Natural killer cell (primary cell): Measurements from ENCODE around the gene ZNF664. TPM values are rescaled to one million over a fixed set of nuclear protein-coding genes. Genes with fewer than 3 reads are reported as not detected.
A peak's percentile ranks its signal among the peaks of the same experiment; 100 is the strongest.

Experiments
- ATAC-seq, 3 donors: fragments of 150-1000 bp in 2 of 3; fragments of 200-7000 bp in 1 of 3; cut with Tn5 transposase; 1 replicate in 1 of 3; 2 replicates in 2 of 3; pipeline ENCODE4 v1.10.0; 2021; ENCODE audit warnings: mild to moderate bottlenecking in 2 of 3, moderate library complexity in 2 of 3
- DNase-seq, 2 donors: peaks; one replicate each; pipeline versions ENCODE4 v3.0.0 to v3.0.0-alpha.2; 2013 to 2021; ENCODE audit warnings: mixed read lengths in 1 of 2
- H3K27ac ChIP-seq: one replicate; pipeline ENCODE4 v1.5.1; 2013; ENCODE audit warnings: mild to moderate bottlenecking, low read length
- H3K27me3 ChIP-seq: one replicate; pipeline ENCODE4 v1.6.1; 2013; ENCODE audit warnings: low read length; ENCODE audit not compliant: control insufficient read depth, insufficient read depth
- H3K36me3 ChIP-seq: one replicate; pipeline ENCODE4 v1.6.1; 2013; ENCODE audit warnings: low read length; ENCODE audit not compliant: control insufficient read depth, insufficient read depth
- H3K4me1 ChIP-seq: one replicate; pipeline ENCODE4 v1.6.1; 2013; ENCODE audit warnings: low read length; ENCODE audit not compliant: control insufficient read depth, insufficient read depth
- H3K4me3 ChIP-seq: one replicate; pipeline ENCODE4 v1.5.1; 2013; ENCODE audit warnings: low read length
- H3K9me3 ChIP-seq: one replicate; pipeline ENCODE4 v1.6.1; 2013; ENCODE audit warnings: low read length; ENCODE audit not compliant: control insufficient read depth, insufficient read depth
- H3K27ac Mint-ChIP-seq, 2 donors: one replicate each; pipeline ENCODE4 v1.8.0; 2022; ENCODE audit warnings: mild to moderate bottlenecking in 2 of 2, mixed read lengths in 2 of 2, moderate library complexity in 1 of 2
- H3K27me3 Mint-ChIP-seq, 2 donors: one replicate each; pipeline ENCODE4 v1.8.0; 2022; ENCODE audit warnings: low read depth in 2 of 2, mixed read lengths in 2 of 2
- H3K36me3 Mint-ChIP-seq: one replicate; pipeline ENCODE4 v1.8.0; 2022; ENCODE audit warnings: mixed read lengths
- H3K4me1 Mint-ChIP-seq, 2 donors: one replicate each; pipeline ENCODE4 v1.8.0; 2022; ENCODE audit warnings: mixed read lengths in 2 of 2
- H3K4me3 Mint-ChIP-seq: one replicate; pipeline ENCODE4 v1.8.0; 2022; ENCODE audit warnings: mild to moderate bottlenecking, moderate library complexity, mixed read lengths
- H3K9me3 Mint-ChIP-seq, 2 donors: one replicate each; pipeline ENCODE4 v1.8.0; 2022; ENCODE audit warnings: mixed read lengths in 2 of 2
- WGBS: methylation state at CpG from one replicate; pipeline ENCODE4 v1.1.7; 2013; ENCODE audit warnings: missing lambda C conversion rate; ENCODE audit not compliant: insufficient coverage; 5-methylcytosine and 5-hydroxymethylcytosine counted together
- intact Hi-C: fragments of 100-400 bp; cut with micrococcal nuclease; formaldehyde crosslinking; loops from one replicate; pipeline ENCODE4 v1.14.2; 2022
- total RNA-seq, 4 donors: library from RNA; stranded (reverse); fragments of 120-200 nt in 1 of 4; gene quantifications; one replicate each; pipeline versions ENCODE4 v1.2.3 to v1.2.4, GENCODE V29; 2013 to 2022
- TF ChIP-seq, protein P1 (sequence below): fragments of 200-600 bp; IDR thresholded peaks from one replicate; pipeline ENCODE4 v1.8.0; 2022; ENCODE audit warnings: antibody characterized with exemption

Gene ZNF664
- total RNA-seq, 3 donors from 2014 or later (not counting 1 experiment from before 2014, with no cell fraction given): 36.0 to 47.3 (median 46.9) TPM

DNA sequence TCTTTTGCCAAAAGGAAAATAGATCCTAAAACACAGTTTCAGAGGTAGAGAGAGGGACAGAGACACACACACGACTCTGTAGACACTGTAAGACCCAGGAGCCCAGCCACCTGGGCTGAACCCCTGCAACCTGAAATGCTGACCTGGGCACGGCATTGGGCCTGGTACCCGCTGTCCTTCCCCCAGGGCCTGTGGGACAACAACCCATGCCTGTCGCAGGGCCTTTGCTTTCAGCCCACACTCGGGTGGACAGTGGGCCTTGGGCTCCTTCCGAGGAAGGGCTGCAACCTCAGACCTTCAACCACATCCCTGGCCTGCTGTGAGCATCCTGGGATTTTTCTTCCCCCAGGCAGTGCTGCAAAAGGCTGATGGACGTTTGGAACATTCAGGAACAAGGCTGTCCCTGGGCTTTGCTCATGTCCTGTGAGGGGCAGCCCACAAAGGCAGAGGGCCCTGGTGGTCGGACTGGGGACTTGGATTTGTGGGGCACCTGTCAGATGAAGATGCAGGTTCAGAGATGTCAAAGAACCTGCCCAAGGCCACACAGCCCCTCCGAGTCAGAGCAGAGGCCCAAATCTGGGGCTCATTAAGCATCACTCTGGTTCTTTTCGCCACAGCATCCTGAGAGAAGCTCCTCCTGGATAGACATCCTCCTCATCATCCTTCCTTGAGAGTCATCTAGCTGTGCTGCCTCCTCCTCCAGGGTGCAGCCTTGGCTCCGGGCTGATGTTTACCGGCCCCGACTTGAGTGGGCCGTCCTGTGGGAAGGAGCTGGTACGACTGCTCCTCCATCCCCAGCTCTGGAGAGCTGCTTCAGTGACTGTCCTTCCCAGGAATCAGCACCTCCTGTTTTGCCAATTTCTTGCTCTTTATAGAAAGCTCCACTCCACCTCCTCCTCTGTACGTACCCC is 33.0 kb upstream of the ZNF664 start:
- H3K27ac ChIP-seq: no peak overlapping the region
- no peaks in the 10 kb centered on the region for H3K27me3 ChIP-seq
- TF ChIP-seq, protein P1, sequence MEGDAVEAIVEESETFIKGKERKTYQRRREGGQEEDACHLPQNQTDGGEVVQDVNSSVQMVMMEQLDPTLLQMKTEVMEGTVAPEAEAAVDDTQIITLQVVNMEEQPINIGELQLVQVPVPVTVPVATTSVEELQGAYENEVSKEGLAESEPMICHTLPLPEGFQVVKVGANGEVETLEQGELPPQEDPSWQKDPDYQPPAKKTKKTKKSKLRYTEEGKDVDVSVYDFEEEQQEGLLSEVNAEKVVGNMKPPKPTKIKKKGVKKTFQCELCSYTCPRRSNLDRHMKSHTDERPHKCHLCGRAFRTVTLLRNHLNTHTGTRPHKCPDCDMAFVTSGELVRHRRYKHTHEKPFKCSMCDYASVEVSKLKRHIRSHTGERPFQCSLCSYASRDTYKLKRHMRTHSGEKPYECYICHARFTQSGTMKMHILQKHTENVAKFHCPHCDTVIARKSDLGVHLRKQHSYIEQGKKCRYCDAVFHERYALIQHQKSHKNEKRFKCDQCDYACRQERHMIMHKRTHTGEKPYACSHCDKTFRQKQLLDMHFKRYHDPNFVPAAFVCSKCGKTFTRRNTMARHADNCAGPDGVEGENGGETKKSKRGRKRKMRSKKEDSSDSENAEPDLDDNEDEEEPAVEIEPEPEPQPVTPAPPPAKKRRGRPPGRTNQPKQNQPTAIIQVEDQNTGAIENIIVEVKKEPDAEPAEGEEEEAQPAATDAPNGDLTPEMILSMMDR: no peak
- H3K4me1 Mint-ChIP-seq: peaks cover 45 to 47% of the 10 kb centered on the region in 2 donors
- peak overlapping the region in 1 of 2 donors; percentile 96 for H3K27ac Mint-ChIP-seq
- no peaks in the 10 kb centered on the region for H3K9me3 ChIP-seq
- H3K36me3 Mint-ChIP-seq: peaks cover 15% of the 10 kb centered on the region
- no peaks in the 10 kb centered on the region for H3K9me3 Mint-ChIP-seq
- H3K4me3 Mint-ChIP-seq: no peak overlapping the region
- DNase-seq (no peak), ATAC-seq (no peak)
- 94% methylated on average over 16 of the region's 16 CpGs for WGBS
- no peaks in the 10 kb centered on the region for H3K27me3 Mint-ChIP-seq
- H3K4me3 ChIP-seq: no peak overlapping the region
- peaks cover 42% of the 10 kb centered on the region for H3K4me1 ChIP-seq
- peaks cover 20% of the 10 kb centered on the region for H3K36me3 ChIP-seq
- intact Hi-C loops: loop anchor here (5.0 to 10.0 kb wide), 2 partner anchors 32 to 485 kb away; partner anchors contain the start of genes CCDC92 and ZNF664

DNA sequence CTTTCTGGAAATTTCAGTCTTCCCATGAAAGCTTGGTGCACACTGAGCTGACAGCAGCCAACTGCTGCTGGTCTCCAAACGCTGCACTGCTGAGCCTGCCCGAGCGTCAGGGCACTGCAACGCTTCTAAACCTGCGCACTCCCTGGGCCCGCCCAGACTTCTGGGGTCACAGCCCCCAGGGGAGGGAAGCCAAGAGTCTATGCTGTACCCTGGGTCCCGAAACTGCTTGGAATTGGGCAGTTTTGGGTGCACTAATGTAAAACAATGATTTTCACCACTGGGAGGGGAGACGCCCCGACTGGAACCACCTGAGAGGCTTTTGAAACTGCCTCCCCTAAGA is 32.4 kb upstream of the ZNF664 start:
- intact Hi-C loops: no loop called here
- H3K27ac ChIP-seq: no peak overlapping the region

DNA sequence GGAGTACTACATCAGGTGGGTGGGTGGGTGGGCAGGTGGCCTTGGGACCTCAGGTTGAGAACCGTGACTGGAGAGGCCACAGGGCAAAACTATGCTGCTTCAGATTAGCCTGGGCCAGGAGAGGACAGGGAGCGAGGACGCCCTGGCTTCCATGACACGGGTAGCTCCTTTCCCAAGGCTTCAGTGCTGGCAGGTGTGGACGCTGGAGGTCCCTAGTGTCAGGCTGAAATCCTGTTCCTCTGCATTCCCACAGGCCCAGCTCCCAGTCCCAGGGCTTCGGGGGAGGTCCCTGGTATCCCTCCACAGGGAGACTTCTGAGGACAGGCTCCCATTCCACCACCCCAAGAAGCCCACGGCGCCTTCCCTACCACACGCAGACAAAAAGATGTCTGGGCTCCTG is 32.0 kb upstream of the ZNF664 start:
- intact Hi-C loops: no loop called here
- H3K9me3 ChIP-seq: no peaks in the 10 kb centered on the region
- no peak overlapping the region for H3K27ac ChIP-seq
- 95% methylated on average over 9 of the region's 9 CpGs for WGBS
- peaks cover 36 to 42% of the 10 kb centered on the region in 2 donors for H3K4me1 Mint-ChIP-seq
- H3K27me3 ChIP-seq: no peaks in the 10 kb centered on the region
- H3K9me3 Mint-ChIP-seq: no peaks in the 10 kb centered on the region
- H3K27ac Mint-ChIP-seq: peak overlapping the region in 1 of 2 donors; percentile 53
- H3K27me3 Mint-ChIP-seq: no peaks in the 10 kb centered on the region
- peaks cover 20% of the 10 kb centered on the region for H3K36me3 ChIP-seq
- peaks cover 33% of the 10 kb centered on the region for H3K4me1 ChIP-seq
- DNase-seq: no peak
- H3K36me3 Mint-ChIP-seq: peaks cover 15% of the 10 kb centered on the region
- H3K4me3 ChIP-seq: no peak overlapping the region
- no peak for ATAC-seq
- TF ChIP-seq, protein P1: no peak
- peak overlapping the region; percentile 37 for H3K4me3 Mint-ChIP-seq

More for the DNA sequence above, 32.4 kb upstream of the ZNF664 start:
- Mint-ChIP-seq H3K9me3 (no peaks in the 10 kb centered on the region), H3K4me3 (no peak overlapping the region), H3K27ac (peak overlapping the region in 1 of 2 donors; percentile 66), H3K36me3 (peaks cover 15% of the 10 kb centered on the region), H3K27me3 (no peaks in the 10 kb centered on the region), H3K4me1 (peaks cover 40 to 42% of the 10 kb centered on the region in 2 donors)
- no peak for DNase-seq
- TF ChIP-seq, protein P1: no peak
- Histone ChIP-seq H3K4me3 (no peak overlapping the region), H3K27me3 (no peaks in the 10 kb centered on the region), H3K36me3 (peaks cover 20% of the 10 kb centered on the region), H3K4me1 (peaks cover 37% of the 10 kb centered on the region), H3K9me3 (no peaks in the 10 kb centered on the region)
- 98% methylated on average over 7 of the region's 9 CpGs for WGBS
- no peak for ATAC-seq
